ENCODE data around the gene CMTM4. TPM values are rescaled to one million over a fixed set of nuclear protein-coding genes. Genes with fewer than 3 reads are reported as not detected.

Gene CMTM4
- total RNA-seq, 4 donors from 2014 or later = 12.7 to 21.2 (median 17.2) TPM

GRCh38 chr16:66585481-66586239 is 110.9 kb downstream of the CMTM4 start:
- WGBS, 2 donors (ENCODE audit: low coverage in 1 of 2) = 60 to 68% methylated on average over 9 to 10 of the region's 10 CpGs
- H3K9me3 ChIP-seq = no peaks in the 10 kb centered on the region
- ATAC-seq = no peak

GRCh38 chr16:66581246-66581952 is 115.1 kb downstream of the CMTM4 start:
- H3K9me3 ChIP-seq = no peaks in the 10 kb centered on the region
- H3K27ac ChIP-seq = no peak overlapping the region
- H3K36me3 ChIP-seq = no peaks in the 10 kb centered on the region
- H3K4me1 ChIP-seq = peaks cover 0 to 15% (median 5%) of the 10 kb centered on the region in 3 donors
- H3K4me3 ChIP-seq = no peak overlapping the region
- H3K27me3 ChIP-seq = peaks cover 31% of the 10 kb centered on the region
- no peak for ATAC-seq
- 78 to 79% methylated on average over 2 to 3 of the region's 3 CpGs for WGBS, 2 donors (ENCODE audit: low coverage in 1 of 2)
- TF ChIP-seq EP300 (IDR thresholded peaks at IDR 0.05) (no peak), POLR2A (IDR thresholded peaks at IDR 0.05) (no peak), POLR2AphosphoS5 (IDR thresholded peaks at IDR 0.05) (no peak), CTCF (IDR thresholded peaks at IDR 0.05) (no peak)

More at GRCh38 chr16:66585481-66586239, 110.9 kb downstream of the CMTM4 start:
- H3K4me1 ChIP-seq = no peaks in the 10 kb centered on the region
- H3K36me3 ChIP-seq = no peaks in the 10 kb centered on the region
- TF ChIP-seq POLR2AphosphoS5 (IDR thresholded peaks at IDR 0.05) (no peak), POLR2A (IDR thresholded peaks at IDR 0.05) (no peak), EP300 (IDR thresholded peaks at IDR 0.05) (no peak), CTCF (IDR thresholded peaks at IDR 0.05) (no peak)
- H3K4me3 ChIP-seq = no peak overlapping the region
- no peaks in the 10 kb centered on the region for H3K27me3 ChIP-seq
- H3K27ac ChIP-seq = no peak overlapping the region

GRCh38 chr16:66580605-66581209 is 115.8 kb downstream of the CMTM4 start:
- H3K36me3 ChIP-seq = no peaks in the 10 kb centered on the region
- H3K4me3 ChIP-seq = no peak overlapping the region
- no peak overlapping the region for H3K27ac ChIP-seq
- no peaks in the 10 kb centered on the region for H3K9me3 ChIP-seq
- H3K4me1 ChIP-seq = peaks cover 0 to 15% (median 5%) of the 10 kb centered on the region in 3 donors
- peaks cover 37% of the 10 kb centered on the region for H3K27me3 ChIP-seq
- 77 to 85% methylated on average over 4 of the region's 4 CpGs for WGBS, 2 donors (ENCODE audit: low coverage in 1 of 2)
- TF ChIP-seq POLR2A (IDR thresholded peaks at IDR 0.05) = no peak
- TF ChIP-seq POLR2AphosphoS5 (IDR thresholded peaks at IDR 0.05) = no peak
- no peak for TF ChIP-seq EP300 (IDR thresholded peaks at IDR 0.05)
- no peak for TF ChIP-seq CTCF (IDR thresholded peaks at IDR 0.05)
- ATAC-seq = peak; percentile 32

GRCh38 chr16:66578651-66579531 is 117.7 kb downstream of the CMTM4 start, which contains the start of gene CMTM2:
Gene CMTM2 (plus strand): TSS chr16:66579463. CDS start chr16:66579608, 145 bp downstream.
- no peak within 1 kb of the TSS for H3K27ac ChIP-seq
- no peak for ATAC-seq

More at GRCh38 chr16:66578651-66579531, 117.7 kb downstream of the CMTM4 start, which contains the start of gene CMTM2:
- no peaks in the 10 kb centered on the region for H3K9me3 ChIP-seq
- TF ChIP-seq CTCF (IDR thresholded peaks at IDR 0.05) (no peak), POLR2A (IDR thresholded peaks at IDR 0.05) (no peak), POLR2AphosphoS5 (IDR thresholded peaks at IDR 0.05) (no peak), EP300 (IDR thresholded peaks at IDR 0.05) (no peak)
- H3K4me1 ChIP-seq = peaks cover 0 to 15% (median 5%) of the 10 kb centered on the region in 3 donors
- H3K36me3 ChIP-seq = no peaks in the 10 kb centered on the region
- H3K27me3 ChIP-seq = peaks cover 41% of the 10 kb centered on the region
- peak within 1 kb of the TSS in 1 of 2 donors; percentile 42 for H3K4me3 ChIP-seq
- 29 to 40% methylated on average over 1 to 9 of the region's 77 CpGs for WGBS, 2 donors (ENCODE audit: low coverage in 1 of 2)

Data from gastroesophageal sphincter (tissue), 4 donors.